GM19238 (cell line): ENCODE measurements around the gene TLX1.

Experiments
- DNase-seq: peaks from one replicate; pipeline ENCODE4 v3.0.0; 2011; ENCODE audit warnings: low spot score; ENCODE audit not compliant: insufficient read length

TLX1 gene

DNA sequence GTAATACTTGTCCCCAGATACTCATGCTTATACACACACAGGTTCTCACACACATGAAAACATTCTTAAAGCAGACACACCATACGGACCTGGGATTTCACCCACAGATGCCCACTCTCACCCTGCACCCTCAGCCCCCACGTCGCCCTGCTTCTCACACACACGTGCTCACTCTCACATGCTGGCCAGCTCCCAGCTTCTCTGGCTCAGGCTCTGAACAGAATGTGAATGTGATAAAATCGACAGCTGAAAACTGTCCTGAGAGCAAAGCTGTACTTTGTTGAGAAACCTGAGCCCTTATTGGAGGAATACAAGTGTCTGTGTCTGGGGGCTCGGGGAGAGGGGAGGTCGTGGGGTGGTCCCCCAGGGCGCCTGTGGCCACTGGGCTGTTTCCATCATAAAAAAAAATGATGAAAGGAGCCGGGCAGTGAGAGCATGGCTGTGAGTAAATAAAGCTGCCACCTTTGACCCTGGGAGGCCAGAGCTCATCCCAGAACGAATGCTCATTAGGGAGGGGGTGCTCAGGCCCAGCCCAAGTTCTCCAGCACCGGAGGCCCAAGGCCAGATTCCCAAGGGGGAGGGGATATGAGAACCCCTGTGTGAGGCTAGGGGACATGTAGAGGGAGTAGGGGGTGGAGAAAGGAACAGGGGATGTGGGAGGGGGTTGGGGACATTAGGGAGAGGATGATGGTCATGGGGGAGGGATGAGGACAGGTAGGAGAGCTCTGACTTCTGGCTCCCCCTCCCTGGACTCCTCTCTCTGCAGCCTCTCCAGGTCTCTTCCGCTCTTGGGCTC is 18.1 kb upstream of the TLX1 start:
- no peak for DNase-seq

DNA sequence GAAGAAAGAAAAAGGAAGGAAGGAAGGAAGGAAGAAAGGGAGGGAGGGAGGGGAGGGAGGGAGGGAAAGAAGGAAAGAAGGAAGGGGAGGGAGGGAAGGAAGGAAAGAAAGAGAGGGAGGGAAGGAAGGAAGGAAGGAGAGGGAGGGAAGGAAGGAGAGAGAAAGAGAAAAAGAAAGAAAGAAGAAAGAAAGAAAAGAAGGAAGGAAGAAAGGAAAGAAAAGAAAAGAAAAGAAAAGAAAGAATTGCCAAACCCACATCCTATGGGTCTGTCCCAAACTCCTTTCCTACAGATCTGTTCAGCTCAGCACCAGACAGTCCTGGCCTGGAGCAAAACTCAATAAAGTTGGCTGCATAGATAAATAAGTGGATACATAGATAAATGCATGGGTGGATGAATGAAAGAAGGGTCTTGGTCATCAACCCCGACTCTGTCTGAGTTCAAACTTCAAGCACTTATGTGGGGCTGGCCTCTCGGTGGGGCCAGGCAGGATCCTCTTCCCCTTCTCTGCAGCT is 17.2 kb upstream of the TLX1 start:
- no peak for DNase-seq

DNA sequence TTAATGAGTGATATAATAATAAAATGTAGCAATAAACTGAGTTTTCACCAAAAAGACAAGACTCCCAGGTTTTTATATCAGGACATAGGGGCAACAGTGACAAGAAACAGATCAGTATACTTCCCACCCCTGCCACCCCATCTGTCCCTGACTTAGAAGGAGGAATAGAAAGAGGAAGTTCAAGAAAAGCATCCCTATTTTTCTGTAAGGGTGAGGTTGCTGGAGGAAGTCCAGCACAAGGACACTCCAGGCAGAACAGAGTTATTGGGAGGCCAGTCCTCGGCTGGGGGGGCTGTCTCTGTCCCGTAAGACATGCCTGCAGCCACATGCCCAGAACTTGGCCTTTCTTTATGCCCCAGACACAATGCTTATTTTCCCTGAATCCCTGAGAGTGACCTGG is 16.5 kb upstream of the TLX1 start:
- DNase-seq = no peak

DNA sequence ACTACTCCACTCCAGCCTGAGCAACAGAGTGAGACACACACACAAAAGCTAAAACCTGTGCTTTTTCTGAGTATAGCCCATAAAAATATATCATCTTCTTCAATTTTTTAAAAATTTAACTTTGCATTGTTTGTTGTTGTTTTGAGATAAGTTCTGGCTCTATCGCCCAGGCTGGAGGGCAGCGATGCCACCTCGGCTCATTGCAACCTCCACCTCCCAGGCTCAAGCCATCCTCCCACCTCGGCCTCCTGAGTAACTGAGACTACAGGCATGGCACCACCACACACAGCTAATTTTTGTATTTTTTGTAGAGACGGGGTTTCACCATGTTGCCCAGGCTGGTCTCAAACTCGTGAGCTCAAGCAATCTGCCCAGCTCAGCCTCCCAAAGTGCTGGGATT is 14.3 kb upstream of the TLX1 start:
- DNase-seq = no peak

DNA sequence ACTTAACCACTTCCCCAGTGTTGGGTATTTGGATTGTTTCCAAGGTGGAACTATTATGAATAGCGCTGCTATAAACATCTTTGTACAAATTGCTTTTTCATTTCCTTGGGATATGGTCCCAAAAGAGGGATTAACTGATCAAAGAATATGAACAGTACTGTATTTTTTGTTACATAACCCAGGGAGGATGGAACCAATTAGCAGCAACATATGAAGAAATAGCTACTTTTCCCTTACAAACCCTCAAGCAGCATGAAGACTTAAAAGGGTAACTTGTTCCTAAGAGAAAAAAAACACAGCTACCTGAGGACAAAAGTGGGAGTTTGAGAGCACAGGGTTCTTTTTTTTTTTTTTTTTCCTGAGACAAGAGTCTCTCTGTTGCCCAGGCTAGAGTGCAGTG is 13.1 kb upstream of the TLX1 start:
- DNase-seq = no peak

DNA sequence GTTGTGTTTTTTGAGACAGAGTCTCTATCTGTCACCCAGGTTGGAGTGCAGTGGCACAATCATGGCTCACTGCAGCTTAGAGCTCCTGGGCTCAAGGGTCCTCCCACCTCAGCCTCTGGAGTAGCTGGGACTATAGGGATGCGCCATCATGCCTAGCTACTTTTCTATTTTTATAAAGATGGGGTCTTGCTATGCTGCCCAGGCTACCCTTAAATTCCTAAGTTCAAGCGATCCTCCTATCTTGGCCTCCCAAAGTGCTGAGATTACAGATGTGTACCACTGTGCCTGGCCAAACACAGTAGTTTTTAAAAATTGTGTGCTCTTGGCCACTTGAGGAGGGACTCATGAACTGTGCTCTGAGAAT is 10.6 kb upstream of the TLX1 start:
- DNase-seq = no peak

DNA sequence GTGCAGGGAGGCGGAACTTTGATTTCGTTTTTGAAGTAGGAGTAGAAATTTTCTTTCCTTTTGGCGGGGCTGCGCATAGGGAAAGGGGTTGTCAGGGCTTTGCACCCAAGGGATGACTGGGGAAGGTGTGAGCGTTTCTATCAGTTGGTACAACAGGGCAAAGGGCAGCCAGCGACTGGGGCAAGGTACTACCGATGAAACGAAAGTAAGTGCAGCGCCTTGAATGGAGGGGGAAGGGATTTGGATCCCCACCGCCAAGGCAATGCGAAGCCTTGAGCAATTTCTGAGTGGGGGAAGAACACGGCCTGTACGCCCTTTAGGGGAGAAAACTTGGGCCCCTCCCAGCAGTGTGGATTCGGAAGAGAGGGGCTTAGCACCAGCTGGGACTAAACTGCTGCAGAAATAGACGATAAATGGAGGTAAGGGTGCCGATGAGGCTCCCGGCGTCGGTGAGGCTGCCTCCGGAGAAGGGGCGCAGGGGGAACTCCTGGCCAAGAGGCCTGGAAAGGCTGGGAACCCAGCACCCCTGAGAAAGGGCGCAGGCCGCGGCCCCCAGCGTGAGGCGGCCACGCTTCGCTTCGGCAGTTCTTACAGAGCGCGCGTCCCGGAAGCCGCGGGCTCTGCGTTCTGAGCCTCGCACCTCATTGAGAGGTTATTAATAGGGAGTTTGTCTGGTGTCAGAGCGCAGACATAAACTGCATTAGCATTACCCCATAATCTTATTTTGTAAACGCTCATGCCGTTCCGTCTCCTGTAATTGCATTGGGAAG is 10.0 kb upstream of the TLX1 start:
- peak; percentile 47 for DNase-seq

DNA sequence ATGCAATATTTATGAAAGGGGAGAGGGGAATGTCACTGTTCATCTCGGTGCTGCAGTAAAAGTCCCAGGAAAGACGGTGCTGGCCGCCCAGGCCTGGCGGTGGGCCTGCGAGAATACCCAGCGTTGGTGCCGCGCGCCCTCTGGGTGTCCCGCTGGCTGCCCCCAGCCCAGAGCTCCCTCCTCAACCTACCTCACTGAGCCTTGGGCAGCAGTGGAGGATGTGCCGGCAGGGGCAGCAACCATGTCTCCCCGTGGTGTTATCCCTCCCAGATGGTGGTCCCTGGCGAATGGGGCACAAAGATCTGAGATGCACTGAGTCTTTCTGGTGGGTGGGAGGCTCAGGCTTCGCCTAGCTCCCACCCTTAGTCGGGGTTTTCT is 9.5 kb upstream of the TLX1 start:
- DNase-seq = no peak

DNA sequence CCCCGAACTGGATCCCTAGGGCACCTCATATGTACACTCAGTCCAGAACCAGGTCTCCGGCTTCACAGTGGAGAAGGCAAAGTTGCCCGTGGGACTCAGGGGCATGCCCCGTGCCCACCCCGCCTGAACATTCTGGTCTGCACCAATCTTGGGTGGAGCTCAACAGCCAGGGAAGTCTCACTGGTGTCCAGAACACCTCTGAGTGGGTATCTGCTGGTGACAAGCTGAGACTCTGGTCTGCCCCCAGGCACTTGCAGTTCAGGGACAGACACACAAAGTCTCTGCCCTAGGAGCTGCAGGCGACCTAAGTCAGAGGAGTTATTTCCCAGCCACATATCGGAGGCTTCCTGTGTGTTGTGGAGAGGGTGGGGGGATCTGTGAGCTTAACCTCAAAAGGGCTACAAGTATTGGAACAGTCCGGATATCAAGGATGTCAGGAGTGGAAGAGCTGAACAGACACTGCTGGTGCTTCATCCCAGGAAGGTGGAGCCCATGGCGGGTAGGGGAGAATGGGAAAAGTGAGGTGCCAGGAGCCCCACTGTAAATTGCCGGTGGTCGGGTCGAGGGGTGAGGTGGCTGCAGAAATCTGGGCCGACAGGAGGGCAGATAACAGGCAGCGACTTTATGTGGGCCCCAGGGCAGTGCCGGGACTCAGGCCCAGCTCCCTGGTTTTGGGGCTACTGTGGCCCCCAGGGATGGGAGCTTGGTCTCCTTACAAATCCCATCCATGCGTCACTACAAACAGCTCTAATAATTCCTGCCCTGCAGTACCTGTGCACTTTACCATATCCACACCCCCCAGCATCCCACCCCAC is 8.6 kb upstream of the TLX1 start:
- DNase-seq = no peak

DNA sequence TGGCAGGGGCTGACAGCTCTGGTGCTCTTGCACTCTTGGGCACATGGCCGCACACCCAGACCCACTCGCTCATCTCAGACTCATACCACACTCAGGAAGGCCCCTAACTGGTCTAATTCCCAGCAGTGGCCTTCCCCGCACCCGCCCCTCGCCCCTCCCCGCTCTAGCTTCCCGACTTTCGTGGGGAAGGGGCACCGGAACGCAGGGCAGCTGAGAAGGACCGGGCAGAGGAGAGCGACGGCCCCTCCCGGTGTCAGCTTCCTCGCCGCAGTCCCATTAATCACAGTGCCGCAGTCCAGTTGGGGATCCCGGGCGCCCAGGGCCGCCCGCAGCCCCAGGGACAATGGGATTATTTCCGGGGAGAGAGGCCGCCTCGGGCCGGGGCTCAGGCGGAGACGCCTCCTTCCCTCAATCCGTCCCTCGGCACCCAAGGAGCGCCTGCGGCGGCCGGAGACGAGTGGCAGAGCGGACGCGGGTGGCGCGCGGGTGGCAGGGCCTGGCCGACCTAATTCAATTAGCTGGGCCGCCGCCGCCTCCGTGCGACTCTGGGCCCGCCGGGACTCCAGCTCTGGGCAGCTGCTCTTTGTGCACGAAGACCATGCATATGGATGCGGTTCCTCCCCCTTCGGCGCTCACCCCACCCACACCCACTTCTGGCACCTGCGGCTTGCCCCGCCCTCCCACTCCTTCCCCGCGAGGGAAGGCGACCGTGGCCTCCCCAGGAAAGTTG is 7.8 kb upstream of the TLX1 start:
- DNase-seq = no peak

DNA sequence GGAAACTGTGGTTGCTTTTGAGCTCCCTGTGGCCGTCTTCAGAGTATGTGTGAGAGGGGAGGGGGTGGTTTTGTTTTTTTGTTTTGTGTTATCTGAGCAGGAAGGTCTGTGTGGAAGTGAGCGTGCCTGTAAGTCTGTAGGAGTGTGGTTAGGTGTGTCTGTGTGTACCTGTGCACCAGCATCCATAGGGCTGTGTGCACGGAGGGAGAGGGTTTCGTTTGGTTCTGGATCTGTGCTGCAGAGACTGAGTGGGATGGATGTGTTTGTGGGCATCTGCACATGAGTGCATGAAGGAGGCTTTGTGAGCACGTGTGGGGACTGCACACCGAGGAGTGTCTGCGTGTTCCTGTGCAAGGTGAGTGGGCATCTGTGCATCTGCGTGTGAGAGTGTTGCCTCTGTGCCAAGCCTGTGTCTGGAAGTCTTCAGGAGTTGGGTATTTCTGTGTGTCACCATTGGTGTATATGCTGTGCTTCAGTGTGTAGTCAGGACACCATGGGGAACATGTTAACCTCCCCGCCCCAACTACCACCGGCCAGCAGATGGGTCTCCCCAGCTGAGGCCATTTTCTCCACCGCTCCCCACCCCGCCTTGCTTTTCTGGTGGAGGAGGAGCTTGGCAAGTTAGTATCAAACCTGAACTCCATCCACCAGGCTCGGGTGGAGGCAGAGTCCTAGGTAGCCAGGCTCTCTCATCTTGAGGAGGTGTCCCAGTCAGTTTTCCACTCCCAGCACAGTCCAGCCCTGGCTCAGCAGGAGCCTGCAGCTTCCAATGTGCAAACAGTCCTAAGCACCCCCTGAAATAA is 7.1 kb upstream of the TLX1 start:
- no peak for DNase-seq

DNA sequence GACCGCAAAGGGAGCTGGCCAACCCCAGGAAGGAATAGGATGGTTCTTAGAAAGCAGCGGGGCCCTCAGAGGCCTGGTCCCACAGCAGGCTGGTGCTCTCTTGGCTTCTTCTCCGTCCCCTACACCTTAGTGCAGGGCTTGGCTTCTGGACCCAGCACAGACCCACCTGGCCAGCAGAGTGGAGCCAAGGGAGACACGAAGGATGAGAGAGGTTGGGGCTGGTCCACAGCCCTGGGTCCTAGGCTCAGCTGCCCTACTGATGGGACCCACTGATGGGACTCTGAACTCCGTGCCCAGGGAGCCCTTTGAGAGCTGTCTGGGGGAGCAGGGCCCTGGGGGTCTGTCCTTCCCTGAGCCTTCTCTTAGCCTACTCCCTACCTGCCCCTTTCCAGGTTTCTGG is 6.2 kb upstream of the TLX1 start:
- no peak for DNase-seq

DNA sequence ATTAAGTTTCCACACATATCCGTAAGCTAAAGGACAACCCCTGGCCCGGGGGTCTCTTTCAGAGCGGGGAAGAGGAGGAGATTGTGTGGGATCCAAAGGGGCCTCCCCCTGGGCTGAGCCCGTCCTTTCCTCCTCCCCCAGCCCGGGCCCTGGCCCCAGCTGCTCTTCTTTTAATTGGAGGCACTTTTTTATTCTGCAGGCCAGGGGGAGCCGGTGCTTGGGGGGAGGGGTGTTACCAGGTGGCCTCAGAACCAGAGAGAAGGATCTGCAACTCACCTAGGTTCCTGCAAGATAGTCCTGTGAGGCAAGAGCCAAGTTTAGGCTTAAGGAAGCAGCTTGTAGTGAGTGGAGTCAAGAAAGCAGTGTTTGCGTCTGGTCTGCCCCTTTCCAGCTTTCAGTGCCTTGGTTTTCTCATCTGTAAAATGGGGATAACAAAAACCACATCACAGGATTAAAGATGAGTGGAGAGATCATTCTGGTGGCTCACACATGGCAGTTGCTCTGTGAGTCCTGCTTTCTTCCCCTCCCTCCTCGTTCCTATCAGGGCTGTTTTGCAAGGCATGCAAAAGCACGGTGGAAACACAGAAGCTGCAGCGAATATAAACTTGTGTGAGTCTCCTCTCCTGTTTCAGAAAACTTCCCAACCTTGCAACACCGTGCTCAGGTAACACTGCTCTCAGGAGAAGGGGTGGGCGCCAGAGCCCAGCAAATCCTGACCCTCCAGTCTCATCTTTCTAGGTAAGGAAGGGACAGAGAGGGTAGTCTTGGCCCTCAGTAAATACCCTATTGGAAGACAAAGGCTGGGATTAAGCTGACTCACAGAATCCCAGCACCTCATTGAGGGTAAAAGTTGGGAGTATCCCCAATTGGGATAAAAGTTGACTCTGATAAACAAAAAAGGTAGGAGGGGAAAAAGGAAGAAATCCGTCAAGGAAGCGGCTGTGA is 4.1 kb upstream of the TLX1 start:
- DNase-seq = no peak

DNA sequence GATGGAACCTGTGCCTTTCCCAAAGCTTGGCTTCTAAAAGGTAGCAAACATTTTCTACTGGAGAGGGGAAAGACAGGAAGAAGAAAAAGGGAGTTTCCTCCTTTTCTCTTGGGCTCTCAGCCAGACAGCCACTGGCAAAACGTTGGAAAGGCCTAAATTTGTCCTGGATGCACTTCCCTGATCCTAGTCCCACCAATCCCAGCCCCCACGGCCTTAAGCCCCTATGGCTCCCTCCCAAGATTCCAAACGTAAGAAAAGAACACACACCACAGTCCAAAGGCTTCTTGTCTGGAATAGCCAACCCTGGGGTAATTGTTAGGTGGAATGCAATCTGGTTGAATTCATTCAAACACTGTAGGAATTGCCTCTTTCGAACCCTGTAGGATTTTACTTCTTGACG is 959 bp upstream of the TLX1 start:
- DNase-seq = no peak

DNA sequence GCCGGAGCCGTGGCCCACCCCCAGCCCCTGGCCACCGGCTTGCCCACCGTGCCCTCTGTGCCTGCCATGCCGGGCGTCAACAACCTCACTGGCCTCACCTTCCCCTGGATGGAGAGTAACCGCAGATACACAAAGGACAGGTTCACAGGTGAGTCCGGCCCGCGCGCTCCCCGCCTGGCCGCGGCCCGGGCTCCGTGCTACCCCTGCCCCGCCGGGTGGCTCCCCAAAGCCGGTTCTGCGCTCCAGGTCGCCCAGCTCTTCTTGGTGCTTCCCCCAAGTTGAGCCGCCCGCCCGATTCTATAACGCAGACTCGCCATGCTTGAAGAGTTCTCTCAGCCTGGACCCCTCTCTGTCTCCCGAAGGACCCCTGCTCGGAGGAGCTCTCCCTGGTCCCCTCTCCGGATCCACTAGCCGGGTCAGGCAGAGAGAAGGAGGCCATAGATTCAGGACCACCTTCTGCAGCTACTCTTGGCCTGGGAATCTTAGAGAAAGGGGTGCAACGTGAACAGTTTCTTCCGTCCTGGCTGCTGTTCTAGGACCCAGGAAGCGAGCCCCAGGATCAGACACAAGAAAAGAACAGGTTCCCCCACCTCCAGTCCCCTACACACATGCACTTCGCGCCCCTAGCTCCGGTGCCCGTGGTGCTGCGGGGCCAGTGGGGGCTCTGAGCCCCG is 999 bp downstream of the TLX1 start:
- no peak for DNase-seq

DNA sequence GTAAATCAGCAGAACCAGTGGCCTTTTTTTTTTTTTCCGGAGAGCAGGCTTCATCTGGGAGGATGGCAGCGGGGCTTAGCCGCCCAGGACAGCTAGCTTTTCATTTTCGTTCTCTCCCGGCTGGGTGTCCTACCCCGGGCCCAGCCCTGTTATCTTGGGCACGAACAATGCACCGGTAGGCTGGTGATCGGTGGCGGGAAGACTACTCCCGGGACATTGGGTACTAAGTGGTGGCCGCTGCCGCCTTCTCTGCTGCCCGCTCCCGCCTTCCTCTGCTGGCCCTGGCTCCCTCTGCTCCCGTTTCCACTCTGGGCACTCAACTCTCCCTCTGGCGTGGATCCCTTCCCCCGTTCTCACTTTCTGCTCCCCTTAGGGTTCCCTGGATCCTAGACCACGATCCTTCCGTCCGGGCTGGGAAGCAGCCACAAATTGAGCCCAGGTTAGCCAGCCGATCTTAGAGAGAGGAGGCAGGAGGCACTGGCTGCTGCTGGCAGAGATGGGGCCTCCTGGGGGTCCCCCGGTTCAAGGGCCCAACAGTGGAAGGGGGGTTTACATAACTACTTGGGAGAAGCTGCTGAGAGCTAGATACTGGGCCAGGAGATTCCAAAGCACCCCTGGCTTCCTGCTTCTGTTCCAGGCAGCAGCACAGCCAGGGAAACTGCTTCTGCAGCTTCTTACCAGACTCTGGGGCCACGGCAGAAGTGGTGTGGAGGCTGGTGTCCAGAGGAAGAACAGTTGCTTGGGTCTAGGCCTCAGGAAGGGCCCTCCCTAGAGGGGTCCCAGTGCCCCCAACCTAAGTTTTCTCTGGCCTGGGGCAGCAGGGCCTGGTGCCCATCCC is 1.8 kb downstream of the TLX1 start:
- no peak for DNase-seq

DNA sequence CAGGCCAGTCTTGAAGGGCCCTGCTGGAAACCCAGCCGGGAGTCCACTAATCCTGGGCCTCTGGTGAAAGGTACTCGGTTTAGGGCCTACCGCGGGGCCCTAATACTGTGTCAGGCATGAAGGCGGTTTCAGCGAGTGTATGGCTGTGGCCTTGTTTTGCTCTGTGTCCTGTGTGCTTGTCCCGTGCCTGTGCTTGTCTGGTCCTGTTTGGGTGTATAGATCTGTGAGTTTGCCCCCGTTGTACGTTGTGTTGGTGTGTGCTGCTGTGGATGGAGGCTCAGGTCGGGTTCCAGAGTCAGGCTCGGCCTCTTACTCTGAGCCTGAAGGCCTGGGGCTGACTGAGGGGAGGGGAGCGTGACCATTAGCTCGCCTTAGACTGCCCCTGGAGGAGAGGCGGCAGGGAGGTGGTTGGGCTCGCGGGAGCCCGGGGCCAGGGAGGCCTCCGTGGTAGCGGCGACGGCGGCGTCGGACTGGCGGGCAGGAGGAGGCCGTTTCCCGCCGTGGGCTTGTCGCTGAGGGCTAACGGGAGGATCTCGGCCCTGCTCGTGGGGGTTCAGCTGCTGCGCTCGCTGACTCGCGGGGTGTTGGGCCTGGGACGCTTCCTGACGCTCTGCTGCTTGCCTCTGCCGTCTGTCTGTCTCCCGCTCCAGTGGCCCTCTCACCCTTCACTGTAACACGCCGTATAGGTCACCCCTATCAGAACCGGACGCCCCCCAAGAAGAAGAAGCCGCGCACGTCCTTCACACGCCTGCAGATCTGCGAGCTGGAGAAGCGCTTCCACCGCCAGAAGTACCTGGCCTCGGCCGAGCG is 2.6 kb downstream of the TLX1 start:
- no peak for DNase-seq
